Mesenchymal stem cell (in vitro differentiated cells and primary cell): ENCODE data around the gene PRDM12.

ENCODE experiments used
- DNase-seq: peaks from one replicate; pipeline ENCODE4 v3.0.0-alpha.2; 2013
- H2AFZ ChIP-seq: one replicate; pipeline ENCODE4 v1.6.1; 2013; ENCODE audit warnings: low read depth, mild to moderate bottlenecking, control low read depth, inconsistent platforms, low read length, moderate library complexity
- H2AK5ac ChIP-seq: 2 replicates; pipeline ENCODE4 v1.6.1; 2013; ENCODE audit warnings: low read length, moderate library complexity, mild to moderate bottlenecking, inconsistent platforms; ENCODE audit not compliant: severe bottlenecking
- H2BK120ac ChIP-seq: one replicate; pipeline ENCODE4 v1.6.1; 2013; ENCODE audit warnings: low read depth, mild to moderate bottlenecking, inconsistent platforms, low read length, moderate library complexity
- H2BK12ac ChIP-seq, 2 experiments: one replicate each; pipeline ENCODE4 v1.6.1; 2013; ENCODE audit warnings: inconsistent platforms in 2 of 2, low read length in 2 of 2, mild to moderate bottlenecking in 2 of 2, moderate library complexity in 2 of 2, control low read depth in 1 of 2
- H2BK15ac ChIP-seq: one replicate; pipeline ENCODE4 v1.6.1; 2013; ENCODE audit warnings: mild to moderate bottlenecking, low read depth, inconsistent platforms; ENCODE audit not compliant: poor library complexity, severe bottlenecking
- H2BK5ac ChIP-seq: 2 replicates; pipeline ENCODE4 v1.6.1; 2013; ENCODE audit warnings: low read depth, mild to moderate bottlenecking, low read length, control low read depth, inconsistent platforms; ENCODE audit not compliant: poor library complexity, severe bottlenecking
- H3K14ac ChIP-seq, 2 experiments: one replicate each; pipeline ENCODE4 v1.6.1; 2013; ENCODE audit warnings: inconsistent platforms in 2 of 2, low read length in 2 of 2, control low read depth in 1 of 2, mild to moderate bottlenecking in 1 of 2, moderate library complexity in 1 of 2
- H3K18ac ChIP-seq, 2 experiments: one replicate each; pipeline ENCODE4 v1.6.1; 2013; ENCODE audit warnings: inconsistent platforms in 2 of 2, low read length in 2 of 2, control low read depth in 1 of 2, low read depth in 1 of 2, mild to moderate bottlenecking in 1 of 2
- H3K23ac ChIP-seq, 2 experiments: one replicate each; pipeline ENCODE4 v1.6.1; 2013; ENCODE audit warnings: inconsistent platforms in 2 of 2, low read length in 2 of 2, mild to moderate bottlenecking in 2 of 2, moderate library complexity in 2 of 2, control low read depth in 1 of 2
- H3K27ac ChIP-seq: 2 replicates; pipeline ENCODE4 v1.5.1; 2013; ENCODE audit warnings: mild to moderate bottlenecking, moderate library complexity, low read length, control low read depth, inconsistent platforms; ENCODE audit not compliant: poor library complexity, severe bottlenecking
- H3K27me3 ChIP-seq, 2 experiments: 2 replicates each; pipeline versions ENCODE4 v1.6.1 to v1.7.0; 2013; ENCODE audit warnings: low read length in 2 of 2, mild to moderate bottlenecking in 2 of 2, moderate library complexity in 2 of 2, control low read depth in 1 of 2, inconsistent platforms in 1 of 2; ENCODE audit not compliant: control insufficient read depth in 1 of 2, insufficient read depth in 1 of 2
- H3K36me3 ChIP-seq, 2 experiments: 2 replicates each; pipeline versions ENCODE4 v1.6.1 to v1.7.0; 2013; ENCODE audit warnings: low read length in 2 of 2, control low read depth in 1 of 2, inconsistent platforms in 1 of 2, low read depth in 1 of 2, mild to moderate bottlenecking in 1 of 2; ENCODE audit not compliant: insufficient read depth in 2 of 2, control insufficient read depth in 1 of 2
- H3K4ac ChIP-seq, 2 experiments: one replicate each; pipeline ENCODE4 v1.6.1; 2013; ENCODE audit warnings: inconsistent platforms in 2 of 2, low read length in 2 of 2, mild to moderate bottlenecking in 2 of 2, moderate library complexity in 2 of 2, control low read depth in 1 of 2, low read depth in 1 of 2
- H3K4me1 ChIP-seq: 2 replicates; pipeline ENCODE4 v1.6.1; 2013; ENCODE audit warnings: low read depth, low read length, control low read depth; ENCODE audit not compliant: control insufficient read depth, insufficient read depth
- H3K4me2 ChIP-seq: 2 replicates; pipeline ENCODE4 v1.6.1; 2013; ENCODE audit warnings: low read length, mild to moderate bottlenecking, inconsistent platforms; ENCODE audit not compliant: poor library complexity, severe bottlenecking
- H3K4me3 ChIP-seq, 2 experiments: 2 replicates each; pipeline versions ENCODE4 v1.5.1 to v1.7.0; 2013; ENCODE audit warnings: low read length in 2 of 2, mild to moderate bottlenecking in 2 of 2, control low read depth in 1 of 2, low read depth in 1 of 2; ENCODE audit not compliant: insufficient read depth in 1 of 2
- H3K79me1 ChIP-seq: replicated peaks from 2 replicates; pipeline ENCODE4 v1.6.1; 2013; ENCODE audit warnings: mild to moderate bottlenecking, control low read depth, low read length, inconsistent platforms; ENCODE audit not compliant: poor library complexity, severe bottlenecking
- H3K9ac ChIP-seq: 2 replicates; pipeline ENCODE4 v1.7.0; 2013; ENCODE audit warnings: mild to moderate bottlenecking, low read length, moderate library complexity
- H3K9me3 ChIP-seq: 2 replicates; pipeline ENCODE4 v1.7.0; 2013; ENCODE audit warnings: mild to moderate bottlenecking, low read length; ENCODE audit not compliant: control insufficient read depth
- H4K8ac ChIP-seq: one replicate; pipeline ENCODE4 v1.6.1; 2013; ENCODE audit warnings: inconsistent platforms, mild to moderate bottlenecking, low read length, moderate library complexity
- H4K91ac ChIP-seq: one replicate; pipeline ENCODE4 v1.6.1; 2013; ENCODE audit warnings: mild to moderate bottlenecking, low read length, inconsistent platforms
- WGBS: methylation state at CpG from one replicate; pipeline ENCODE4 v1.1.7; 2013; ENCODE audit warnings: mixed read lengths; 5-methylcytosine and 5-hydroxymethylcytosine counted together

Gene PRDM12

DNA sequence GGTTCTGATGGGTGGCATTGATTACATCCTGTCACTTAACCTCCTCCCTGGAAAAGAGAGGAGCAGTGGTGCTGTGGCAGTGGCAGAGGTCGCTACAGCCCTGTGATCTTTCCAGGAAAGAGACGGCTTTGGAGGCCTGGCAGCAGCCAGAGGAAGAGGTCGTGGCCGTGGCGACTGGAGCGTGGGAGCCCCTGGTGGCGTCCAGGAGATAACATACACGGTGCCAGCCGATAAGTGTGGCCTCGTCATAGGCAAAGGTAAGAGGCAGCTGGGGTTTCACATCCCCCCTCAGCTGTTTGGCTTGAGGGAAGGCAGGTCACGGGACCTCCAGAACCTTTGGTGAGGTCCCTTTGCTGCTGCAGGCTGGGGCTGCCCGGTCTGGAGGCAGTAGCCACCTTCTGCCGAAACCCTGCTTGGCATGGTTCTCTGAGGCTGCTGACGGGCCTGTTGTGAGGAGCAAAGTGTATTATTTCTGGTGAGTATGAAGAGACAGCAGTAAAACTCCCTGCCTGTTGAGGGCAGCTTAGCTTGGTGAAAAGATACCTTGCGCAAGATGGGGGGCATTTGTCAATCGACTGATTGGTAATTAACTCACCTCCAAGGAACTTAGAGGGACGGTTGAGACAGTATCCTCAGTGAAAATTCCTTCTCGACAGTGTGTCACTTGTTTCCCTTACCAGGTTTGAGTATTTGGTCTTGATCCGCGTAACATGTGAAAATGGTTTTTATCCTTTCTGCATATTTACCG lies 38.0 kb upstream of the PRDM12 start:
- Histone ChIP-seq H3K9me3 (no peaks in the 10 kb centered on the region), H3K27me3 (no peaks in the 10 kb centered on the region), H2BK12ac (no peak overlapping the region), H3K4me3 (no peak overlapping the region), H3K9ac (no peak overlapping the region), H3K18ac (no peak overlapping the region), H2BK5ac (no peak overlapping the region), H3K4me1 (peaks cover 1% of the 10 kb centered on the region), H3K4me2 (no peak overlapping the region), H3K79me1 (peaks cover 40% of the 10 kb centered on the region), H2AFZ (no peak overlapping the region), H4K91ac (no peak overlapping the region), H3K27ac (no peak overlapping the region), H3K4ac (no peak overlapping the region), H3K23ac (peak overlapping the region in 1 of 2 experiments; percentile 1), H2AK5ac (no peak overlapping the region), H3K14ac (no peak overlapping the region), H3K36me3 (peaks cover 72 to 92% of the 10 kb centered on the region in 2 experiments), H4K8ac (no peak overlapping the region), H2BK15ac (no peak overlapping the region), H2BK120ac (no peak overlapping the region)
- 89% methylated on average over 21 of the region's 21 CpGs for WGBS
- peak; percentile 19 for DNase-seq

GRCh38 chr9:130627051-130627450 lies 37.3 kb upstream of the PRDM12 start:
- H3K14ac ChIP-seq: no peak overlapping the region
- H2BK12ac ChIP-seq: no peak overlapping the region
- peaks cover 78 to 95% of the 10 kb centered on the region in 2 experiments for H3K36me3 ChIP-seq
- no peak overlapping the region for H3K4me3 ChIP-seq
- H3K4me1 ChIP-seq: peaks cover 1% of the 10 kb centered on the region
- no peak overlapping the region for H2BK120ac ChIP-seq
- H3K27me3 ChIP-seq: no peaks in the 10 kb centered on the region
- WGBS: 97% methylated on average over 7 of the region's 10 CpGs
- H4K91ac ChIP-seq: no peak overlapping the region
- no peak overlapping the region for H2BK15ac ChIP-seq
- H3K27ac ChIP-seq: no peak overlapping the region
- no peak overlapping the region for H4K8ac ChIP-seq
- H3K4me2 ChIP-seq: no peak overlapping the region
- DNase-seq: no peak
- H2AFZ ChIP-seq: no peak overlapping the region
- no peak overlapping the region for H2AK5ac ChIP-seq
- H3K23ac ChIP-seq: no peak overlapping the region
- peaks cover 40% of the 10 kb centered on the region for H3K79me1 ChIP-seq
- no peak overlapping the region for H3K4ac ChIP-seq
- H3K9me3 ChIP-seq: no peaks in the 10 kb centered on the region
- no peak overlapping the region for H3K9ac ChIP-seq
- no peak overlapping the region for H3K18ac ChIP-seq
- no peak overlapping the region for H2BK5ac ChIP-seq

- DNase-seq: no peak
- H4K8ac ChIP-seq: no peak overlapping the region
- H3K4me3 ChIP-seq: no peak overlapping the region
- no peak overlapping the region for H3K14ac ChIP-seq
- no peaks in the 10 kb centered on the region for H3K27me3 ChIP-seq
- WGBS: 74% methylated on average over 23 of the region's 23 CpGs
- no peak overlapping the region for H2BK5ac ChIP-seq
- H3K9ac ChIP-seq: no peak overlapping the region
- H3K4me1 ChIP-seq: peaks cover 1% of the 10 kb centered on the region
- H3K18ac ChIP-seq: no peak overlapping the region
- H3K79me1 ChIP-seq: peaks cover 42% of the 10 kb centered on the region
- H3K27ac ChIP-seq: no peak overlapping the region
- H2BK120ac ChIP-seq: no peak overlapping the region
- no peak overlapping the region for H2BK15ac ChIP-seq
- H3K4me2 ChIP-seq: no peak overlapping the region
- H3K36me3 ChIP-seq: peaks cover 89 to 97% of the 10 kb centered on the region in 2 experiments
- no peak overlapping the region for H2AK5ac ChIP-seq
- H3K9me3 ChIP-seq: no peaks in the 10 kb centered on the region
- no peak overlapping the region for H2BK12ac ChIP-seq
- no peak overlapping the region for H3K4ac ChIP-seq
- H4K91ac ChIP-seq: no peak overlapping the region
- H3K23ac ChIP-seq: no peak overlapping the region
- H2AFZ ChIP-seq: no peak overlapping the region
Observed at GRCh38 chr9:130627896-130628792, 36.2 kb upstream of the PRDM12 start.

- Histone ChIP-seq H2BK120ac (no peak overlapping the region), H3K18ac (no peak overlapping the region), H2AK5ac (no peak overlapping the region), H4K91ac (no peak overlapping the region), H3K4me2 (no peak overlapping the region), H2BK5ac (no peak overlapping the region), H3K9ac (no peak overlapping the region), H3K14ac (no peak overlapping the region), H3K4me1 (peaks cover 1% of the 10 kb centered on the region), H2BK15ac (no peak overlapping the region), H3K9me3 (no peaks in the 10 kb centered on the region), H4K8ac (no peak overlapping the region), H3K4me3 (no peak overlapping the region), H2AFZ (no peak overlapping the region), H3K23ac (no peak overlapping the region), H3K36me3 (peaks cover 91 to 97% of the 10 kb centered on the region in 2 experiments), H3K4ac (no peak overlapping the region), H3K27ac (no peak overlapping the region), H3K27me3 (no peaks in the 10 kb centered on the region), H3K79me1 (peaks cover 47% of the 10 kb centered on the region), H2BK12ac (no peak overlapping the region)
- 97% methylated on average over 13 of the region's 13 CpGs for WGBS
- no peak for DNase-seq
Observed at GRCh38 chr9:130629443-130630070, 34.8 kb upstream of the PRDM12 start.
